Lower leg skin (tissue), 3 donors: ENCODE results near the gene TTC16.

Experiments used
- CTCF ChIP-seq, 3 donors: fragments of 450-650 bp; IDR thresholded peaks; one replicate each; pipeline ENCODE4 v1.5.1; 2016; ENCODE audit warnings: antibody characterized with exemption in 3 of 3, mild to moderate bottlenecking in 3 of 3, moderate library complexity in 2 of 3
- POLR2A ChIP-seq, 2 donors: fragments of 450-650 bp; IDR thresholded peaks; one replicate each; pipeline ENCODE4 v1.6.1; 2016 to 2017; ENCODE audit warnings: antibody characterized with exemption in 2 of 2, mild to moderate bottlenecking in 1 of 2, moderate library complexity in 1 of 2

- TF ChIP-seq CTCF (IDR thresholded peaks at IDR 0.05) (no peak), POLR2A (IDR thresholded peaks at IDR 0.05) (no peak)
These were observed 57.4 kb downstream of the TTC16 start for GRCh38 chr9:127773272-127773671.
